ENCODE results near the gene ERAS.

ERAS gene

GRCh38 chrX:48829016-48829735 is 2.9 kb downstream of the ERAS start:
- no peaks in the 10 kb centered on the region for H3K36me3 ChIP-seq (ENCODE audit: control insufficient read depth, insufficient read depth, low read length)
- no peak for DNase-seq (ENCODE audit: extremely low read depth, insufficient read length)
- TF ChIP-seq, protein P1, sequence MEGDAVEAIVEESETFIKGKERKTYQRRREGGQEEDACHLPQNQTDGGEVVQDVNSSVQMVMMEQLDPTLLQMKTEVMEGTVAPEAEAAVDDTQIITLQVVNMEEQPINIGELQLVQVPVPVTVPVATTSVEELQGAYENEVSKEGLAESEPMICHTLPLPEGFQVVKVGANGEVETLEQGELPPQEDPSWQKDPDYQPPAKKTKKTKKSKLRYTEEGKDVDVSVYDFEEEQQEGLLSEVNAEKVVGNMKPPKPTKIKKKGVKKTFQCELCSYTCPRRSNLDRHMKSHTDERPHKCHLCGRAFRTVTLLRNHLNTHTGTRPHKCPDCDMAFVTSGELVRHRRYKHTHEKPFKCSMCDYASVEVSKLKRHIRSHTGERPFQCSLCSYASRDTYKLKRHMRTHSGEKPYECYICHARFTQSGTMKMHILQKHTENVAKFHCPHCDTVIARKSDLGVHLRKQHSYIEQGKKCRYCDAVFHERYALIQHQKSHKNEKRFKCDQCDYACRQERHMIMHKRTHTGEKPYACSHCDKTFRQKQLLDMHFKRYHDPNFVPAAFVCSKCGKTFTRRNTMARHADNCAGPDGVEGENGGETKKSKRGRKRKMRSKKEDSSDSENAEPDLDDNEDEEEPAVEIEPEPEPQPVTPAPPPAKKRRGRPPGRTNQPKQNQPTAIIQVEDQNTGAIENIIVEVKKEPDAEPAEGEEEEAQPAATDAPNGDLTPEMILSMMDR (IDR thresholded peaks at IDR 0.05; ENCODE audit: insufficient read depth, low read length, poor library complexity, severe bottlenecking) = no peak
- H3K27me3 ChIP-seq (replicated peaks; ENCODE audit: control insufficient read depth, insufficient read depth, low read length) = no peaks in the 10 kb centered on the region
- H3K4me3 ChIP-seq (replicated peaks; ENCODE audit: low read depth, low read length) = no peak overlapping the region

DNA sequence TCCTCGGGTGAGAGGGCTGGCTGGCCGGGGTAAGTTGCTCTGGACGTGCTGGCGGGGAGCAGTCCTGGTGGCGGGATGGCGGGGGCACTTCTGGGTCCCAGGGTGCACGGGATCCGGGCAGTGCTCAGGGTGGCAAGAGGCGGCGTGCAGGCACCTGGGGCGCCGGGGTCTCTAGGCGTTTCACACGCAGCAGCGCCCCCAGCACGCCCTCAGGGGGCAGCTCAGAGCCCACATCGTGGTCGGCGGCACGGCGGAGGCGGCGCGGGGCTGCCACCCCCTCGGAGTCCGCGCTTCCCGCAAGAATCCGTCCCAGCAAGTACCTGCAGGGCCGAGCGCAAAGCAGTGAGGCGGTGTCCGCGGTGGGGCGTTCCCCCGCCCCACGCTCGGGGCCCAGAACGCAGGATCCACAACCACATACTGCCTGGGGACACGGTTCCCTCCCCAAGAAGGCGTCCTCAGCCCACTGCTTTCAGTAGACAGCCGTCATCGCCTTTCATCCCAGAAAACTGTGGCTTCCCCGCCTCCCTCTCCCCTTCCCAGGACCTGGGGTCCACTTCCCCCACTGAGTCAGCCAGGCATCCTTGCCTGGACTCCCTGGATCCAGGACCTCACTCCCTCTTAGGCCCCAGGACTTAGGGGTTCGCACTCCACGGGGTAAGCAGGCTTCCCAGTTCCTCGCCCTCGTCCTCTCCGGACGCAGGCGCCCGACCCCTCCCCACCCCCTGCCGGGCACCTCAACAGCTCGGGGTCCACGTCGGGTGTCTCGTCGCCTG is 5.0 kb downstream of the ERAS start:
- H3K27me3 ChIP-seq (replicated peaks; ENCODE audit: control insufficient read depth, insufficient read depth, low read length) = no peaks in the 10 kb centered on the region
- TF ChIP-seq, protein P1 (IDR thresholded peaks at IDR 0.05; ENCODE audit: insufficient read depth, low read length, poor library complexity, severe bottlenecking) = no peak
- H3K4me3 ChIP-seq (replicated peaks; ENCODE audit: low read depth, low read length) = no peak overlapping the region
- DNase-seq (ENCODE audit: extremely low read depth, insufficient read length) = no peak
- H3K36me3 ChIP-seq (ENCODE audit: control insufficient read depth, insufficient read depth, low read length) = no peaks in the 10 kb centered on the region

GRCh38 chrX:48831909-48832291 is 5.6 kb downstream of the ERAS start:
- DNase-seq (ENCODE audit: extremely low read depth, insufficient read length) = no peak
- no peaks in the 10 kb centered on the region for H3K36me3 ChIP-seq (ENCODE audit: control insufficient read depth, insufficient read depth, low read length)
- no peak overlapping the region for H3K4me3 ChIP-seq (replicated peaks; ENCODE audit: low read depth, low read length)
- H3K27me3 ChIP-seq (replicated peaks; ENCODE audit: control insufficient read depth, insufficient read depth, low read length) = no peaks in the 10 kb centered on the region
- TF ChIP-seq, protein P1 (IDR thresholded peaks at IDR 0.05; ENCODE audit: insufficient read depth, low read length, poor library complexity, severe bottlenecking) = no peak

GRCh38 chrX:48833542-48834138 is 7.3 kb downstream of the ERAS start:
- TF ChIP-seq, protein P1 (IDR thresholded peaks at IDR 0.05; ENCODE audit: insufficient read depth, low read length, poor library complexity, severe bottlenecking) = no peak
- Histone ChIP-seq H3K27me3 (replicated peaks; ENCODE audit: control insufficient read depth, insufficient read depth, low read length) (no peaks in the 10 kb centered on the region), H3K4me3 (replicated peaks; ENCODE audit: low read depth, low read length) (no peak overlapping the region), H3K36me3 (ENCODE audit: control insufficient read depth, insufficient read depth, low read length) (no peaks in the 10 kb centered on the region)
- DNase-seq (ENCODE audit: extremely low read depth, insufficient read length) = no peak

DNA sequence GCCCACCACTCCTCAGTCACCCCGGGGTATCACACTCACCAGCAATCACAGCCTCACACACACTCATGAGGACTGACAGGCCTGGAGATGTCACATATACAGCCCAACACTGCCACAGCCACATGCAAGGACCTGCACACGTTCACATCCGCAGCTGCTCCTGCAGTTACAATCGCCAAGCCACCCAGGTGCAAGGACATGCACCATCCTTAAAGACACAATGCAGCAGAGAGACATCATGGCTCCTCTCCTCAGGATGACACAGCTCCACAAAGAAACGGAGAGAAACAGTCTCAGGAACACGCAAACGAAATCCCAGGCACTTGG is 8.0 kb downstream of the ERAS start:
- Histone ChIP-seq H3K4me3 (replicated peaks; ENCODE audit: low read depth, low read length) (no peak overlapping the region), H3K36me3 (ENCODE audit: control insufficient read depth, insufficient read depth, low read length) (no peaks in the 10 kb centered on the region), H3K27me3 (replicated peaks; ENCODE audit: control insufficient read depth, insufficient read depth, low read length) (no peaks in the 10 kb centered on the region)
- no peak for DNase-seq (ENCODE audit: extremely low read depth, insufficient read length)
- TF ChIP-seq, protein P1 (IDR thresholded peaks at IDR 0.05; ENCODE audit: insufficient read depth, low read length, poor library complexity, severe bottlenecking) = no peak
